Kidney tubule cell (primary cell): Measurements from ENCODE around the gene TP53BP1.

Experiments used
- DNase-seq: peaks from one replicate; pipeline ENCODE4 v3.0.0-alpha.2; 2018; ENCODE audit warnings: low spot score

The TP53BP1 gene

DNA sequence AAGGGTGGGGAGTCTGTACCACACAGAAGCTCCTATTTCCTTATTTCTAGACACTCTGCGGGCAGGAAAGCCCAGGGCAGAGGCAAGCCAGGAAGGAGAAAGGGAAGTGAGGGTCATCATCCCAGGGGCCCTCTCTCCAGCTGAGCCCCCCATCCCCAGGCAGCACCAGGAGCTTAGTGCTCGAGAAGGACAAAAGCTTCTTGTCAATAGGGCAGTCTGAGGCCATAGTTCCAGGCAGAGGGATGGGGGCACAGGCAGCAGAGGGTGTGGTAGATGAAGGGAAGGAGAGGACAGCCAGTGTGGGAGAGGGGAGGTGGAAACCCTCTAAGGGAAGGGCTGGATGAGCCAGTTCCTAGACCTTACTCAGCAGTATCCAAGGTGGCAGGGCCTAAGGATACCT, 27.2 kb upstream of the TP53BP1 start:
- no peak for DNase-seq

DNA sequence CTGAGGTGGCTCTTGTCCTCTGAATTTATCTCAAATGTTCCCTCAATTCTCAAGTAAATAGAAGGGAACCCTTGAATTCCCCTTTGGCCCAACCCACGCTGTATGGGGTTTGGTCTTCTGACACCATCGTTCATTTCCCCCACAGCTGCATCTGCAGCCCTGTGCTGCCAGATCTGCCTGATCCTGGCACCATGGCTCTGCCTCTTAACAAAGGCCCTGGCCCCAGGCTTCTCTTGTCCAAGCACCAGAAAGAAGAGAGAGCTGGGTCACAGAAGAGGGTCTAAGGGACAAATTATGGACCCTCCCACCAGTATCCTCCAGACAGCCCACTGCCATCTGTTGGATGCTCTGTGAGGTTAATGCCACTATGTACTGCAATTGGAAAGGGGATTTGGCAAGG, 26.2 kb upstream of the TP53BP1 start:
- no peak for DNase-seq

DNA sequence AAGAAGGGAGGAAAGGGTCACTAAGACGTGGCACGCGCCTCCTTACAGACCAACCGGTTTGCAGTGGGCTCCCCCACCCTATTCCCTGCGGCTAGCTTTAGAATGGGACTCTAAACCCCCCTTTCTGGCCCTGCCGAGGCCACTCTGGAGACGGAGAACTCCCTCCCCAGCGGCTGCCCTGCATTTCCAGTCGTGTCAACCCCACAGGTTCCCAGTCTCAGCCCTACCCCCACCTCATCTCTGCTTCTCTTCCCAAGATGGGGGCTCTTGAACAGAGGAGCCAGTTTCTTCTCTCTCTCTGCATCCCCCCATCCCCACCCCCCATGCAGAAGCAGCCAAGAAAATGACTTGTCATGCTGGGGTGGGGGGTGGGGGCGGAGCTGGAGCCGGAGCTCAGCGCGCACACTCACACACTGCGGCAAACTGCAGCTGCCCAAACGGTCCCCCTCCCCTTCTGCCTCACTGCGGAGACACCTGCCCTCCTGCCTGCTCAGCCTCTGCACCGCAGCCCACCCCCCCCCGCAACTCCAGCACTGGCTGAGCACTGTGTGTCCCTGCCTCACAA, 25.3 kb upstream of the TP53BP1 start:
- no peak for DNase-seq

DNA sequence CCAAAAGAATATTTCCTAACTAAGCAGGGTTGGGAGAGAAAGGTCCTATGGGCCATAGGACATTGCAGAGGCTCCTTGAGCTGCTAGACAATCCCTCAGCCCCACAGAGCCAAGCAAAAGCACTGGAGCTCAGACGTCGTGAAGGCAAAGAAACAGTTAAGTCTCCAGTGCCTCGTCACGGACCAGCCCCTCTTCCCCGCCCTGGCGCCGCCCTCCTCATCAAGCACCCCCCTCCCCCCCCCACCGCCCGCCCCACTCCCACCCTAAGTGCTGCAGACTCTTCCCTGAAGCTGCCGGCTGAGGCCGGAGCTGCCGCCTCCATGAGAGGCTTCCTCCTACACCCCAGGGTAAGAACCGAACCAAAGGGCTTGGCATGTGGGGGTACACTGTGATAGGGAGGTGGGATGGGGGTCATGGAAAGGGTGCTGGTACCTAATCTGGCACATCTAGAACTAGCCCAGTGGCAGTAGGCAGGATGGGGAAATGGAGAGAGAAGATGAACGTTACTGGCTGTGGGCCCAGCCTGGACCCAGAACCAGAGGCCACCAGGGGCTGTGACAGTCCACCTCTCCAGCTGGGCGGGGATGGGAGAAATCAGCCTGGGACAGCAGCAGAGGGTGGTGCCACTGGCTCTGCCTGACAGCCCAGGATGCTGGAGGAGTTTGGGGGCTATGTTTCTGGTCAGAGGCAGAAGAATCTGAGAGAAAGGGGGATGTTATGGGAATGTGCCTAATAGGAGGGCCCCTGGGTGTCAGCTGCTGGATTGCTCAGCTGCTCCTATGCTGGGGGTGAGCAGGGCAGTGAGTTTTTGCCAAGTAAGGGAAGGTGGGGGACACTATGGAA, 24.6 kb upstream of the TP53BP1 start, which contains the start of gene MAP1A:
Gene MAP1A (plus strand): TSS at position 255 of the 843 bp plus-strand sequence. CDS start 3,866 bp downstream, outside the sequence.
- DNase-seq, result no peak

DNA sequence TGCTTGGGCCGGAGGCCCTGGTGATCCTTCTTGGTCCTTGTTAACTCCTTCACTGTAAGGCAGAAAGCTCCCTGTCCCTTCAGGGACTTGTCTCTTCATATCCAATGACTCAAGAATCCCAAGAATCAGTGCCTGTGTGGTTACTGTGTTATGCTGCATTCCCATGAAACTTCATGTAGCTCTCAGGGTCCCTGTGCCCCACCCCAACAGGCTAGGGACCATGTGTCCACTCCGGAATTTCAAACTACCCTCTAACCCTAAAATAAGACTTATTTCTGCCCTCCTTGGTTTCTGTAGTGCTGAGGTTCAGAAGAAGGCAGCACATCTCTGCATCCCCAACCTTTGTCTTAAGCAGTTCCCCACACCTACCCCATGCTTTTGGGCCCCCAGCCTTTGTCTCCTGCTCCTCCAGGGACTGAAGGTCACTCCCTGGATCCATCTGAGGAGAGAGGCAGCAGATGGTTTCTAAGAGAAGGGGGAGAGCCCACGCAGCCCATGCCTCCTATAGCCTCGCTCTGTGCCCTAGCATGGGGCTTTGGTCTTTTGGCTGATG, 23.9 kb upstream of the TP53BP1 start:
- DNase-seq, result no peak

DNA sequence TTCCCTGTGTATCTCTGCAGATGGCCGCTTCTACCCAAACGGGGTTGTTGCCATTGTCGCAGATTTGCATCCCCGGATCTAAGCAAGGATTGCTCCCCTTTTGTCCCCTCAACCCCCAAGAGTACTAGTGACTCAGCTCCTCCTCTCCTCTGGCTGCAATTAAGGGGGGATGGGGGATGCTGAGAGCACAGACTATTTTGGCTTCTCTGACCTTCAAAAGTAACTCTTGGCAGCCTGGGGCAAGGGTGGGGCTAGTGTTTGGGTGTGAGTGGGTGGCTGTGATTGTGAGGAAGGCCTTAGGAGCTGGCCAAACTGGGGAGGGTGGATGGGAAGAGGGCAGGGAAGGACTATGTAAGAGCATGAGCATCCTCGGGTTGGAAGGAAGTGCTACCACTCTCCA, 23.2 kb upstream of the TP53BP1 start:
- DNase-seq, result no peak

DNA sequence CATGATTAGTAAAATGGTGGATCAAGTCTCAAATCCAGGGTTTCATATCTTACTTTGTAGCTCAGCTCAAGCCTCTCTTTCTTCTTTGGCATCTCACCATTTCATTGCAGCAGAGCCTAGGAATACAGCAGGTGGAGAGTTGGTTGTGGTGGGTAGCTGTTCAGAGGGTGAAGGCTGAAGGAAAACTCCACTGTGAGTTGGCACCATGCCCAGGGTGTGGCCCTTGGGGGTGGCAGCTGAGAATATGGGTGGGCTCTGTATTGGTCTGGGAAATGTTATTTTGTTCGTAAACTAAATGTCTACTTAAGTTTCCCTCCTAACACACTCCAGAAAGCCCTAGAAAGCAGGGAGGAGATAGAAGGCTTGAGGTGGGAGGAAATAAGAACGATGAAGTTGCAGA, 22.8 kb upstream of the TP53BP1 start:
- no peak for DNase-seq

DNA sequence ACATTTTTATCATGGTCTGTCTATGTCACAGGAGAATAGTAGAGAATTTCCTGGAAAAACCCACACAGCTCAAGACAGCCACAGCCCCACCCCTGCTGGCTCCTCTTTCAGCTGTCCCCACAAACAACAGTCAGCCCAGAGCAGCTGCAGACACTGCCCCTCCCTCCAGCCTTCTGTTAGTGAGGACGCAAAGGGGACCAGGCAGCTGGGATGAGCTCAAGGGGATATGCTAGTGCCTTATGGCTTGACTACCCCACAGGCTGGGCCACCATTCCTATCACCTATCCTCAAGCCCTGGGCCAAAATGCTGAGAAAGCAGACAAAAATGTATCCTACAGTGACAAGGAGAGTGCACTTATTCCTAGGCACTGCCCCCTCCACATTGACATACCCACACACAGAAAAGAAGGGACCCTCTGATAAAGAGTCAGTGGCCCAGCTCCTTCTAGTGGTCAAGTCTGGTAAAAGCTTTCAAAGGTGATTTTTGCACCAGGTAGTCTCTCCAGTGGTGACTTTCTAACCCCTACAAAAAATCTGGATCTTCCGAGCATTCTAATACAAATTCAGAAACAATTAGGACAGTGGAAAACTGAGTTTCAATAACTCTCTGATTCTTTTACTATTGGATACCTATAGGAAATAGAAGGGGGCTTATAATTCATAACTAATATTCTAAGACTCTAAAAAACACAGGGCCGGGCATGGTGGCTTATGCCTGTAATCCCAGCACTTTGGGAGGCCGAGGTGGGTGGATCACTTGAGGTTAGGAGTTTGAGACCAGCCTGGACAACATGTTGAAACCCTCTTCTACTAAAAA, 21.5 kb upstream of the TP53BP1 start:
- no peak for DNase-seq

DNA sequence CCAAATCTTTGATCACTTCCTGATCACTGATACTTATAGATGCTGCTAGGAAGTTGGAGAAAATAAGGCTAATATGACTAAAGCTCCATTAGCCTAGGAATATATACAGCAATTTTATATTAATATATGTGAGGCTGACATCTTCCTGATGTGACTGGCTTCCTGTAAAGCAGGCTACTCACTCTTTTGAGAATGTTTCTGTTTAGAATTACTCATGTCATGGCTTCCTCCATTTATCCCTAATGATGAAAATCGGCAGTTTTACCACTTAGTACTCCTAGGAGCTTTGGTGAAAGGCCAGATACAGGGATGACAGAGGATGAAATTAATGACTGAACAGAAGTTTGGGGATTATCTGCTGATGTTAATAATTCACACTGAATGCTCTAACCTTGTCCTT, 20.6 kb upstream of the TP53BP1 start:
- DNase-seq, result no peak

DNA sequence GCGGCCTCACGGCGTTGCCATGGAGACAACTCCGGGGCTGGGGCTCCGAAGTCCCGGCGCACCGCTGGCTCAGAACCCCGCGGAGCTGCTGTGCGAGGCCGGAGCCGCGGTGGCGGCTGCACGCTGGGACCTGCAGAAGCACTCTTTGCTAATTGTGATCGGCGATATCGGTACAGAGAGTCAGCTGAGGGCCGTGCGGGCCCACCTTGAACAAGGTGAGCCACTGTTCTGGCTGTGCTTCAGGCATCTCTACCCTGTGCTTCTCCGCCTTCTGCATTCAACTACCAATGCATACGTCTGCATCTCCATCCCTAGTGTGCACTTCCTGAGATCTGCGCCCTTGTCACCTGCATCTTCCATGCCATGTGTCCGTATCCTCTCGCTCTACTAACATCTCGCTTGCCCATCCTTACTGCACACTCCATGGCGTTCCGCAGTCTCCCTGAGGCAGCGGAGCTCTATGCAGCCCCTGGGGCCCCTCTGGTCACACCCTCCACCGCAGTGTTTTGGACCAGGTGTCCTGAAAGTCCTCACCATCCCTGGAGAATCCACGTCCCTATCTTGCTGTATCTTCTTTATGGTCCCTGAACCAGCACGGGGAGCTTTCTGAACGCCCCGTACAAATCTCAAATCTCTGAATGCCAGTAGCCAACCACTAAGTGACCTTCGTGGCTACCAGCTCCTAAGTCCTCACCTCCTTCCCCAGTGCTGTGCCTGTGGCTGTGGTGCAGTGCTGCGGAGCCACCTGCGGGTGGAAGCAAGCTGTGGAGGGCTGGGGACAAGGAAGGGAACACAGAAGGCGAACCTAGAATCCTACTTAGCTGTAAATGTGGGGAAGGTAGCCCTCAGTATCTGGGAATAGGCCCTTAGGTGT, 18.3 kb upstream of the TP53BP1 start:
- peak; percentile 39 for DNase-seq

DNA sequence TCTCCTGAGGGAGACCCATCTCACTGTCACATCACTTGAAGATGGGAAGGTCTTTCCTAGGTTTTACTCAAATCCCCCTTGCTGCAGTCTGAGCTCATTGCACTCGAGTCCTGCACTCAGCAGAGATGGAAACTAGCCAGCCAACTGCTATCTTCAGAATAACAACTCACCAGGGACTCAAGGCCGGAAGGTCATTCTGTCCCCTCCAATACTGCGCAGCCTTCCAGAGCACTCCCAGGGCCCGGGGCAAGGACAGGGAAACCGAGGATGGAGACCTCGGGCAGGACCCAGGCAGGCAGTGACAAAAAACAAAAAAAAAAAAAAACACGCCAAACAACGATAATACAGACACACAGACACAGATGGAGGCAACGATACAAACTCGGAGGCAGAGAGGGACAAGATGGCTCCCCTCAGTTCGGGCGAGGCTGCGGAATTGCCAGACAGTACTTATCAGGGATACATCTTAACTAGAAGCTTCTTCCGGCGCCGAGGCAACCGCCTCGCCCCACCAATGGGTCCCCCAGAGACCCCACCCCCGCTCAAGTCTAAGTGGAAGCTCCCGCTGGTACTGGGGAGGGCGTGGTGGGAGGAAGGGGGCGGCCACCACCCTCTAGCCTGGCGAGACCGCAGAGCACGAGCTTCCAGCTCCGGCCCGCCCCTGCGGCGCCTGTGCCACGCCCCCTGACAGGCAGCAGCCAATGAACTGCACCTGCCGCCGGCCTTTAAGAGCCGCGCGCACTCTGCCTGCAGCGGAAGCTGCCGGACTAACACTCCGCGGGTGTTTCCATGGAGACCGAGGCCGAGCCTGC, 17.4 kb upstream of the TP53BP1 start:
- DNase-seq, result peak; percentile 98

DNA sequence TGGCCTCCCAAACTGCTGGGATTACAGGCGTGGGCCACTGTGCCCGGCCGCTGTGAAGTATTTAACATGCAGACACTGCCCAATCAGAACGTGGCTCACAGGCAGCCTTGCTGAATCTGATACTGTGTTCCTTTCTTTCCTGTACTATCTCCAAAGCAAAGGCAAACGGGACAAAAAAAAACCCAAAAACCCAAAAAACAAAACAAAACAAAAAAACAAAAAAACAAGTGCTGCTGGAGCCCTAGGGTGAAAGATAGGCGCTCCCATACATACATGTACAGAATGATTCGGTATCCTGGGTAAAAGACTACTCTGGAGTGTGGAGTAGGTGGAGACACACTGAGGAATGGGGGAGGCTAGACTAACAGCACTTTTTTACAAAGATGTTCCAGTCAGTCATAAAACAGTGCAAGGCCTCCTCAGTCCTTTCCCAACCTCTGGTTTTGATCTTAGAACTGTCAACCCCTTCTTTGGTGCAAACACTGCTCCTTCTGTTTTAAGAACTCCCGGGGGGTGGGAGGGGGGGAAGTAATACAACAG, 16.8 kb upstream of the TP53BP1 start:
- DNase-seq, result no peak

DNA sequence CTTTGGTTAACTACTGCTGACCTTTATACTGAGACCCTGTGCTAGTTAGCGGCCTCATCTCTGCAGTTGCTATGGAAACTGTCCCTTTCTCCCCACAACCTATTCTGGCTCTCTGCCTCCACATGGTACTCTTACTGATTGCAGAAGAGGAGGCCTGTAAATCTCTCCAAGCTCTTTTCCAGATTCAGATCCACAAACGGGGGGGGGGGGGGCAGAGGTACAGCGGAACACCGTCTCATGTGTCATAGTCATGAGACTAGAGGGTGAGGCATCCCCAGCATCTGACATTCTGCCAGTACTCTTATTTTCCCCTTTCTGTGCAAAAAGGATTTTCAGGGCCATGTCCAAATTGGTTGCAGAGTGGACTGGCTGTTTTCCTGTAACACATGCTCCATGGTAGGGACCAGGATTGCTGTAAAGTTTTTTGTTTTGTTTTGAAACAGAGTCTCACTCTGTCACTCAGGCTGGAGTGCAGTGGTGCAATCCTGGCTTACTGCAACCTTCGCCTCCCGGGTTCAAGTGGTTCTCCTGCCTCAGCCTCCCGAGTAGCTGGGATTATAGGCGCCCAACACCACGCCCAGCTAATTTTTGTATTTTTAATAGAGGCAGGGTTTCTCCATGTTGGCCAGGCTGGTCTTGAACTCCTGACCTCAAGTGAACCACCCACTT, 16.2 kb upstream of the TP53BP1 start:
- no peak for DNase-seq

DNA sequence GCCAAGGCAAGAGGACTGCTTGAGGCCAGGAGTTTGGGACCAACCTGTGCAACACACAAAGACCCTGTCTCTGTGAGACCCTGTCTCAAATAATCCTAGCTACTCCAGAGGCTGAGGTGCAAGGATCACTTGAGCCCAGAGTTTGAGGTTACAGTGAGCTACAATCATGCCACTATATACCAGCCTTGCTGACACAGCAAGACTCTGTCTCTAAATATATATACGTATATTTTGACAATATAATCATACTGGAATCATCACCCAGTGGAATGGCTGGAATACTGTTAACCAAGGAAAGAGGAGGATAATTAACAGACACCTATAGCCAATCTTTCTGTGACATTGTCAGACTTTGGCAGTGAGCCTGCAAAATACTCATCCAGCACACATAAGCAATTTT, 15.5 kb upstream of the TP53BP1 start:
- DNase-seq, result no peak

DNA sequence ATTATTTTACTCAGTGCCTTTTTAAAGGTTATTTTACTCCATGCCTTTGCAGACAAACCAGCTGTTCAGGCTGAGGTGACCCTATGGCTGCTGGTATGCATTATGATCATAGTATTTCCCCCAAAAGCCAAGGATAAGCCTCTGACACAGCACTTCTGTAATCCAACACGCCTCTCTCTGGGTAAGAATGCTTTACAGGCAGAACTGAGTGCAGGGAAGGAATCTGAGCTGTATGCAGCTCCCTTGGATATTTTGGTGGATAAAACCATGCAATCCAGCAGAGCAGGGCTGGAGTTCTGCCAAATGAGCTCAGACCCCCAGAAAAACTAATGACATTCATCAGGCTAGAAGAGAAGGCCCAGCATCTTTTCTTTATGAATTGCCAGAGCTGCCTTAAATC, 12.8 kb upstream of the TP53BP1 start:
- DNase-seq, result no peak

DNA sequence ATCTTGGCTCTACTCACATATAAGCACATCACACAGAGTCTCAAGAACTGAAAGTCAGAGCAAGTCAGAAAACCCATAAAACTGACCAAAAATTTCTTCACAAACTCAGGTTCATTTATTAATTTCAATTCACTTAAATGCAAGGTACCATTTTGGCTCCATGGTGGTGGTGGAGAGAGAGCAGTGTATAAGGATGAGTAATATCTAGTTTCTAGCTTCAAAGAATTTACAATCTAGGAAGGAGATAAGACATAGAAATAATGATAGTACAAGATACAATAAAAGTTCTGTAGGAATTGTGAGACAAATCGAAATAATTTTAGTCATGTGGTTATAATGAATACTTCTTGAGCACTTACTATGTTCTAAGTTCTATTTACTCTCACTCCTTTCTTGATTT, 6.7 kb upstream of the TP53BP1 start:
- DNase-seq, result no peak

DNA sequence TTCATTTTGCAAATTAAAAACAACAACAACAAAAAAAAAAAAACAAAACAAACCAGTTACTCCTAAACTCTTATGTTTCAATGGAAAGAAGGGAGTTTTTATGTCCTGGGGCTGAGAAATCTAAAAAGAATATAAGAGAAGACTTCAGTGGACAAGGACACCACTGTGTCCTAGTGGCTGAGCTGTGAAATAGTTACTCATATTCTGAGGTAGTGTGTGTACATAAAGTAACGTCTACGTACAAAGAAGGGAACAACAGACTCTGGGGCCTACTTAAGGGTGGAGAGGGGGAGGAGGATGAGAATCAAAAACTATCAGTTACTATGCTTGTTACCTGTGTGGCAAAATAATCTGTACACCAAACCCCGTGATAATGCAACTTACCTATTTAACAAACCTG, 6.0 kb upstream of the TP53BP1 start:
- no peak for DNase-seq

DNA sequence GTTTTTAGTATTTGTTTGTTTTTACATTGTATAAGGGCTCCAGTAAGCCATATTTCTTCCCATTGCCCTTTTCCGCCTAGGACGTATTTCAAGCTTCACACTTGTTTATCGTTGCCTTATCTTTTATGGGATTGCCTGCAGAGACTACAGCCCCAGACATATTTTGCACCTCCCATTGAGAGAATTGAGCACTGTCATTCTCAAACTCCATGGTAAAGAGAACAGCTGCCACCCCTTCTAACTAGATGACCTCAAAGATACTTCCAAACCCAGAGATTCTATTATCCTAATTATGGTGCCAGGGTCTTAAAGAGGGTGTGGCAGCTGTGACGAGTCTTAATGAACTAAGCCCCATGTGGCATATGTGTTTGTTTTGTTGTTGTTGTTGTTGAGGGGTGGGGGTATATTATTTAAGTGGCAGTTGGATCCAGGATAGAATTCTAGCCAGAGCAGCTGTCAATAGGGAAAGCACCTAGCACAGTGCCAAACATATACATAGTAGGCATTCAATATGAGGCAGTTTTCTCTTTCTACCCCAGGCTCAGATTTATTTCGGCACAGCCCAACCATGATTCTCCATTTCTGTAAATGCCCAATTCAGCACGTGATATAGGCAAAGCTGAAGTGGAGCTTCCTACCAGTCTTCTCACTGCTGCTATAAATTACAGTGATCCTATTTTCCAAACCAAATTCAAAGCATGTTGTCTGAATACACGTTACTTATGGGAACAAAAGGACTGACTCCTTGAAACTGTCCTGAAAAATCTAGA, 932 bp upstream of the TP53BP1 start:
- no peak for DNase-seq

DNA sequence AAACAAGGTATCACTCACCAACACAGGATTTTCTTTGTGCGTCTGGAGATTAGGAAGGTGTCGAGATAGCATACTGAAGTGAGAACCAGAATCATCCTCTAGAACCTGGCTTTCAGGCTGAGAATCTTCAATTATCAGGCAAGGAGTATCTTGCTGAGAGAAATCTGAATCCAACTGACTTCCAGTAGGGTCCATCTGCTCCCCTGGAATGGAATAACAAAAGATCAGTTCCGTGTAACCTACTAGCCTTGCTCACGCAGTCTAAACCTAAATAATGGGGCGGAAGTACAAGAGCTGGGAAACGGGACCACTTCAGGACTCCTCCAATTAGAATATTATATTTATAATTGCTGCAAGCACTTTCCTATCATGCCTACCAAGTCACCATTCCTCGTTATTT, 690 bp downstream of the TP53BP1 start:
- DNase-seq, result no peak
